Kidney (tissue), 14 donors: ENCODE data around the gene PTPRU. TPM values are rescaled to one million over a fixed set of nuclear protein-coding genes. Genes with fewer than 3 reads are reported as not detected.
A peak's percentile ranks its signal among the peaks of the same experiment; 100 is the strongest.

Source experiments
- DNase-seq, 5 donors: peaks; one replicate each; pipeline ENCODE4 v3.0.0-alpha.2; 2013 to 2020
- FAIRE-seq: peaks from 2 replicates; lab custom pipeline; 2012; peaks lifted over from hg19 to GRCh38; lab: Jason Lieb, UNC
- H3K27ac ChIP-seq, 2 donors: one replicate each; pipeline ENCODE4 v1.7.0; 2013; ENCODE audit warnings: low read depth in 2 of 2, low read length in 2 of 2, inconsistent platforms in 1 of 2
- H3K27me3 ChIP-seq: one replicate; pipeline ENCODE4 v1.7.1; 2013; ENCODE audit warnings: low read length, inconsistent platforms; ENCODE audit not compliant: control insufficient read depth, insufficient read depth
- H3K36me3 ChIP-seq, 3 donors: one replicate each; pipeline versions ENCODE4 v1.7.0 to v1.7.1; 2013; ENCODE audit warnings: low read length in 3 of 3, control low read depth in 1 of 3, inconsistent platforms in 1 of 3; ENCODE audit not compliant: insufficient read depth in 3 of 3, control insufficient read depth in 2 of 3
- H3K4me1 ChIP-seq, 3 donors: one replicate each; pipeline versions ENCODE4 v1.7.0 to v1.7.1; 2013; ENCODE audit warnings: low read length in 3 of 3, inconsistent platforms in 1 of 3, low read depth in 1 of 3; ENCODE audit not compliant: control insufficient read depth in 2 of 3, insufficient read depth in 2 of 3
- H3K4me3 ChIP-seq, 3 donors: one replicate each; pipeline versions ENCODE4 v1.7.0 to v1.8.1; 2013; ENCODE audit warnings: low read length in 3 of 3, control low read depth in 1 of 3, inconsistent platforms in 1 of 3
- H3K9ac ChIP-seq, 3 donors: one replicate each; pipeline versions ENCODE4 v1.7.0 to v1.7.1; 2013; ENCODE audit warnings: low read length in 3 of 3, control low read depth in 1 of 3, inconsistent platforms in 1 of 3
- H3K9me3 ChIP-seq, 3 donors: one replicate each; pipeline versions ENCODE4 v1.7.0 to v1.7.1; 2013; ENCODE audit warnings: low read length in 3 of 3, control low read depth in 1 of 3, inconsistent platforms in 1 of 3; ENCODE audit not compliant: control insufficient read depth in 2 of 3, insufficient read depth in 1 of 3
- intact Hi-C: fragments of 100-400 bp; cut with DNase I; formaldehyde crosslinking; loops from one replicate; pipeline ENCODE4 v1.11.1; 2022
- polyA plus RNA-seq: library from polyadenylated mRNA; stranded (reverse); fragments of 350-450 nt; fragmentation: Illumina TruSeq; extraction: RNeasy Lipid Tissue Mini Kit (QIAGEN cat#74804); gene quantifications from one replicate; pipeline ENCODE4 v1.2.3, GENCODE V29; 2014; ENCODE audit warnings: low read depth, low replicate concordance; ENCODE audit not compliant: insufficient read depth
- total RNA-seq: library from RNA; stranded (reverse); fragmentation: NEBNext Ultra II Directional; extraction: Animal tissue kit (Norgen Biotek cat#: 25700); gene quantifications from one replicate; pipeline ENCODE4 v1.2.1, GENCODE V29; 2021
- TF ChIP-seq, protein P1 (sequence below): IDR thresholded peaks from 3 replicates; pipeline ENCODE4 v1.5.1; 2012; ENCODE audit warnings: mild to moderate bottlenecking, moderate library complexity, borderline replicate concordance; ENCODE audit not compliant: insufficient read depth; ENCODE audit errors: extremely low read depth
- donor health status: control.
- donor health status: control.
- donor health status: control.
- donor health status: control.
- donor health status: control.
- donor health status: DM: yes; HTN: yes; CAD: no.
- donor health status: Normal renal cell carcinoma (clear cell type).

The PTPRU gene
- total and polyA plus RNA-seq, 2 donors from 2014 or later: 3.7 to 53.6 TPM

DNA sequence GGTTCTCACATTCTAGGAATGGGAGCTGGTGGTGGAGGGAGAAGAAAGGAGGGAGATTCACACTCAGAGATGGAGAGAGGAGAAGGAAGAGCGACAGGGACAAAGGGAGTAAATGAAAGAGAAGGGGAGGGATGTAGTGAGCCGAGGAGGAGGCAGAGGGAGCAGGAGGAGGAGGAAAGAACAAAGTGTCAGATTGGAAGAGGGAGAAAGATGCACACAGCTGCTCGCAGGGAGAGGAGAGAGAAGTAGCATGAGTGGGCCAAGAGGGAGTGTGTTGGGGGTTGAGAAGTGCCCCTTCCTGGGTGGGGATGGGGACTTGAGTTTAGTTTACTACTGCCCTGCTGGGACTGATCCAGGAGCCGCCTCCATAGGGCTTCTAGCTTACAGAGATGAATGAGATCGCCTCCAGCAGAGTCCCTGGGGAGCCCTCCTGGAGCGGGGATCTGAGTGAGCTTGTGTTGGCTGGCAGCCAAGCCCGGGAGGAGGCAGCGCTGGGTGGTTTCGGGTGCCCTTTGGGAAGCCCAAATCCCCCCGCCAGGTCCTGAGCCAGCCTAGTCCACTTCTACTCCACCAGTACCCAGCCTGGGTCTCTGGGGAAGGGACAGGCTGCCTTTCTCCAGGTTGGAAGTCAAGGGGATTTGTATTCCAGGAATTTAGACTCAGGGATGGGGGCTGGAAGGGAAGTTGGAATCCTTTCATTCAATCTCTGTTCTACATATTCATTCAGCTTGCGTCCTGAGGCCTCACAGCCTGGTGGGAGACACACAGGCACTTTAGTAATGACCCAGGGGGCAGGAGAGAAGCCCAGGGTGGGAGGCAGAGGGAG lies 20.9 kb downstream of the PTPRU start:
- peak in 3 of 5 donors; percentile 40 to 70 (median 49) for DNase-seq
- no peak overlapping the region for H3K9ac ChIP-seq
- TF ChIP-seq, protein P1, sequence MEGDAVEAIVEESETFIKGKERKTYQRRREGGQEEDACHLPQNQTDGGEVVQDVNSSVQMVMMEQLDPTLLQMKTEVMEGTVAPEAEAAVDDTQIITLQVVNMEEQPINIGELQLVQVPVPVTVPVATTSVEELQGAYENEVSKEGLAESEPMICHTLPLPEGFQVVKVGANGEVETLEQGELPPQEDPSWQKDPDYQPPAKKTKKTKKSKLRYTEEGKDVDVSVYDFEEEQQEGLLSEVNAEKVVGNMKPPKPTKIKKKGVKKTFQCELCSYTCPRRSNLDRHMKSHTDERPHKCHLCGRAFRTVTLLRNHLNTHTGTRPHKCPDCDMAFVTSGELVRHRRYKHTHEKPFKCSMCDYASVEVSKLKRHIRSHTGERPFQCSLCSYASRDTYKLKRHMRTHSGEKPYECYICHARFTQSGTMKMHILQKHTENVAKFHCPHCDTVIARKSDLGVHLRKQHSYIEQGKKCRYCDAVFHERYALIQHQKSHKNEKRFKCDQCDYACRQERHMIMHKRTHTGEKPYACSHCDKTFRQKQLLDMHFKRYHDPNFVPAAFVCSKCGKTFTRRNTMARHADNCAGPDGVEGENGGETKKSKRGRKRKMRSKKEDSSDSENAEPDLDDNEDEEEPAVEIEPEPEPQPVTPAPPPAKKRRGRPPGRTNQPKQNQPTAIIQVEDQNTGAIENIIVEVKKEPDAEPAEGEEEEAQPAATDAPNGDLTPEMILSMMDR: no peak

DNA sequence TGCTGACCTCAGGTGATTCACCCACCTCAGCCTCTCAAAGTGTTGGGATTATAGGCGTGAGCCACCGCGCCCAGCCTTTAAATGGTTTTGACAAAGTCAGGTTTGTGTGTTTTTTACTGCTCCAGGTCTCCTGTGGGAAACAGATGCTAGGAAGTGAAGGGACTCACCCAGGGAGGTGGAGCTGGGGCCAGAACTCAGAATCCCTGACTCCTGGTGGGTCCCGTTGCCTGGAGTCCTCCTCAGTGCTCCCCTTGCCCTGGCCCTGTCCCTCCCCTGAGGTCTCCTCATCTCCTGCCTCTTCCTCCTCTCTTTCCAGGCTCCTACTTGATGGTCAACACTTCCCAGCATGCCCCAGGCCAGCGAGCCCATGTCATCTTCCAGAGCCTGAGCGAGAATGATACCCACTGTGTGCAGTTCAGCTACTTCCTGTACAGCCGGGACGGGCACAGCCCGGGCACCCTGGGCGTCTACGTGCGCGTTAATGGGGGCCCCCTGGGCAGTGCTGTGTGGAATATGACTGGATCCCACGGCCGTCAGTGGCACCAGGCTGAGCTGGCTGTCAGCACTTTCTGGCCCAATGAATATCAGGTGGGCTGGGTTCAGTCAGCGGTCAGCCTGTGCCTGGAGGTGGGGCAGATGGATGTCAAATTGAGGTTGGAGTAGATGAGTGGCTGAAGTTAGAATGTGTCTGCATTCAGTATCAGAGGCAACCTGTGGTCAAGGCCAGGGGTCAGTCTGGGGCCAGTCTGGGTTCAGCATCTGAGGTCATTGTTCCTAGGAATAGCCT lies 22.1 kb downstream of the PTPRU start:
- Histone ChIP-seq H3K4me1 (peaks cover 0 to 2% (median 0%) of the 10 kb centered on the region in 3 donors), H3K27me3 (peaks cover 4% of the 10 kb centered on the region), H3K36me3 (no peaks in the 10 kb centered on the region), H3K27ac (no peak overlapping the region), H3K4me3 (no peak overlapping the region), H3K9me3 (no peaks in the 10 kb centered on the region), H3K9ac (no peak overlapping the region)
- FAIRE-seq (no peak), DNase-seq (no peak)
- TF ChIP-seq, protein P1: no peak
- intact Hi-C loops: no loop called here

More for the DNA sequence above, 20.9 kb downstream of the PTPRU start:
- Histone ChIP-seq H3K27me3 (peaks cover 4% of the 10 kb centered on the region), H3K27ac (no peak overlapping the region), H3K36me3 (no peaks in the 10 kb centered on the region), H3K9me3 (no peaks in the 10 kb centered on the region), H3K4me3 (no peak overlapping the region), H3K4me1 (peaks cover 0 to 2% (median 0%) of the 10 kb centered on the region in 3 donors)
- intact Hi-C loops: no loop called here
- FAIRE-seq: no peak

DNA sequence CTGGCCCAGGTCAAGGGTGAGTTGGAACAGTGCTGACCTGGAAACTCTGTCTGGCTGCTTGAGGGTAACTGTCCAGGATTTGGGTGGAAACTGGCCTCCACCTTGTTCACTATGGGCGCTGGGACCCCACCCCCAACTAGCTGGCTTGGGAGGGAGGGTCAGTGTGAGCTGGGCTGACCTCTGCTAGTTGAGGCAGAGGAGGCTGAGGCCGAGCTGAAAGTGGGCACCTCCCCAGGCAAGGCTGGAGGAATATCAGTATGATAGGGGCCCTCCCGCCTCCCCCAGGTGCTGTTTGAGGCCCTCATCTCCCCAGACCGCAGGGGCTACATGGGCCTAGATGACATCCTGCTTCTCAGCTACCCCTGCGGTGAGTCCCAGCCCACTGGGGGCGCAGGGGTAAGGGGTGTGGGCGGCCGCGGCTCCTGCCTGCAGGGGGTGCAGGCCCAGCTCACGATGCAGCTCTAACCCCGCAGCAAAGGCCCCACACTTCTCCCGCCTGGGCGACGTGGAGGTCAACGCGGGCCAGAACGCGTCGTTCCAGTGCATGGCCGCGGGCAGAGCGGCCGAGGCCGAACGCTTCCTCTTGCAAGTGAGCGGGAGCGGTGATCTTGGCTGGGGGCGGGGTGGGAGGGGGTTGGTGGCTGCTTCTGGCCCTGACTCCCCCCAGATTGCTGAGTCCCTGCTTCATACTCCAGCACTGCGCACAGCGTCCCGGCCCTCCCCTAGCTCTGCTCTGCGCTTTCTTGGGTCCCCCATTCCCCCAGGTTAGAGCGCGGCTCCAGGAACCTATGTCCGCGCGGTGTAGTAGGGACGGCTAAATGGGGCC lies 22.9 kb downstream of the PTPRU start:
- intact Hi-C loops: no loop called here
- Histone ChIP-seq H3K9ac (no peak overlapping the region), H3K36me3 (no peaks in the 10 kb centered on the region), H3K4me3 (peak overlapping the region in 1 of 3 donors; percentile 48), H3K4me1 (peaks cover 0 to 2% (median 0%) of the 10 kb centered on the region in 3 donors), H3K27ac (no peak overlapping the region), H3K27me3 (peaks cover 4% of the 10 kb centered on the region), H3K9me3 (no peaks in the 10 kb centered on the region)
- DNase-seq (peak in 1 of 5 donors; percentile 33), FAIRE-seq (no peak)
- TF ChIP-seq, protein P1: no peak
